ENCODE measurements around the gene PRDX4.
"Not testable (repeated sequence)": the region's sequence is repeated elsewhere in the genome, so short reads cannot be mapped to it uniquely, and the experiment has no call there.

The PRDX4 gene

GRCh38 chrX:23667239-23668177, at the start of gene PRDX4:
PRDX4 (plus strand) TSS chrX:23667493; CDS start chrX:23667571, 78 bp downstream.
- peak in 1 of 2 experiments; percentile 34 for DNase-seq

GRCh38 chrX:23621621-23622265, 45.5 kb upstream of the PRDX4 start:
- no peak for DNase-seq

GRCh38 chrX:23623797-23624196, 43.5 kb upstream of the PRDX4 start:
- DNase-seq = no peak

- DNase-seq = no peak
Observed at GRCh38 chrX:23626651-23627050, 40.6 kb upstream of the PRDX4 start.

- no peak for DNase-seq
Observed at GRCh38 chrX:23628131-23628530, 39.2 kb upstream of the PRDX4 start.

- no peak for DNase-seq
Observed at GRCh38 chrX:23631136-23631535, 36.2 kb upstream of the PRDX4 start.

GRCh38 chrX:23633834-23634580, 33.3 kb upstream of the PRDX4 start:
- DNase-seq = no peak

- DNase-seq = no peak
Observed at GRCh38 chrX:23637187-23637586, 30.1 kb upstream of the PRDX4 start.

- no peak for DNase-seq
Observed at GRCh38 chrX:23643020-23643419, 24.3 kb upstream of the PRDX4 start.

- DNase-seq = no peak
Observed at GRCh38 chrX:23644744-23645143, 22.5 kb upstream of the PRDX4 start.

GRCh38 chrX:23656091-23656490, 11.2 kb upstream of the PRDX4 start:
- DNase-seq = no peak

GRCh38 chrX:23656684-23657083, 10.6 kb upstream of the PRDX4 start:
- DNase-seq = no peak

GRCh38 chrX:23659339-23659738, 8.0 kb upstream of the PRDX4 start:
- no peak for DNase-seq

GRCh38 chrX:23660083-23660765, 7.1 kb upstream of the PRDX4 start:
- not testable (repeated sequence) for DNase-seq

GRCh38 chrX:23660766-23661132, 6.5 kb upstream of the PRDX4 start:
- no peak for DNase-seq

- DNase-seq = no peak
Observed at GRCh38 chrX:23661671-23662070, 5.6 kb upstream of the PRDX4 start.

- DNase-seq = no peak
Observed at GRCh38 chrX:23662187-23662586, 5.1 kb upstream of the PRDX4 start.

- no peak for DNase-seq
Observed at GRCh38 chrX:23662853-23663252, 4.4 kb upstream of the PRDX4 start.

- no peak for DNase-seq
Observed at GRCh38 chrX:23664496-23664895, 2.8 kb upstream of the PRDX4 start.

GRCh38 chrX:23666282-23666681, 1.0 kb upstream of the PRDX4 start:
- DNase-seq = no peak

GRCh38 chrX:23668335-23668734, 1.0 kb downstream of the PRDX4 start:
- DNase-seq = no peak

GRCh38 chrX:23670528-23670927, 3.2 kb downstream of the PRDX4 start:
- DNase-seq = no peak

GRCh38 chrX:23673108-23673507, 5.8 kb downstream of the PRDX4 start:
- DNase-seq = no peak

Data from cerebellar nuclear complex (tissue), 1 donor.